OCI-LY7 (cell line): ENCODE measurements around the gene CFAP100.

Source experiments
- CTCF ChIP-seq: fragments of 200-600 bp; sonication (generic); conservative IDR thresholded peaks from 2 replicates; pipeline ENCODE4 v1.5.1; 2014; ENCODE audit warnings: mild to moderate bottlenecking, antibody characterized with exemption, low read length, moderate library complexity, mixed read lengths
- EZH2phosphoT487 ChIP-seq: fragments of 200-600 bp; sonication (generic); IDR thresholded peaks from 2 replicates; pipeline ENCODE4 v1.6.1; 2018; ENCODE audit warnings: low read depth, borderline replicate concordance, mild to moderate bottlenecking, mixed run types, antibody characterized with exemption, low read length, moderate library complexity, mixed read lengths

GRCh38 chr3:126480206-126480605 is 85.5 kb downstream of the CFAP100 start:
- no peak for TF ChIP-seq CTCF
- TF ChIP-seq EZH2phosphoT487, result no peak
